ENCODE data around the gene LCN15. TPM values are rescaled to one million over a fixed set of nuclear protein-coding genes. Genes with fewer than 3 reads are reported as not detected.
A peak's percentile ranks its signal among the peaks of the same experiment; 100 is the strongest.

The LCN15 gene
- total and polyA plus RNA-seq, 2 of the 13 experiments (the other 11 are each of a cell fraction or from before 2014, with no cell fraction given), result 1.3 to 53.7 TPM

GRCh38 chr9:136722093-136722968, 42.0 kb downstream of the LCN15 start:
- no peak for DNase-seq (ENCODE audit: low spot score)
- in situ Hi-C loops (cut with HindIII; ENCODE audit: extremely low pct_ligation_motif_present, low pct_unique_long_range_greater_than_20kb) (no loop called here), intact Hi-C loops (cut with micrococcal nuclease; ENCODE audit: unreplicated experiment) (no loop called here)
- no peaks in the 10 kb centered on the region for H3K9me3 ChIP-seq (ENCODE audit: low read length)
- H3K4me3 ChIP-seq (replicated peaks in 1 of 3; ENCODE audit: insufficient read depth in 1 of 3, low read depth in 2 of 3, low read length in 3 of 3), result no peak overlapping the region
- peak; percentile 0; the same call in 1 of the 3 replicates for ATAC-seq
- FAIRE-seq, result no peak
- H3K9ac ChIP-seq (ENCODE audit: insufficient read depth, low read depth, low read length), result no peak overlapping the region
- peaks cover 31% of the 10 kb centered on the region for H3K4me1 ChIP-seq (ENCODE audit: insufficient read depth, low read length)
- peaks cover 47% of the 10 kb centered on the region for H4K20me1 ChIP-seq (ENCODE audit: insufficient read depth, low read length)
- H3K27me3 ChIP-seq (ENCODE audit: control insufficient read depth in 1 of 2, insufficient read depth in 2 of 2, low read length in 2 of 2), result no peaks in the 10 kb centered on the region; a peak in 1 of 5 replicates
- peaks cover 11 to 20% of the 10 kb centered on the region in 2 experiments; a peak in 4 of 5 replicates for H3K36me3 ChIP-seq (replicated peaks in 1 of 2; ENCODE audit: control insufficient read depth in 1 of 2, insufficient read depth in 2 of 2, low read length in 2 of 2)
- CTCF ChIA-PET (ENCODE audit: low intra/inter-chr PET ratio, low total read pairs), result no interaction called here
- H3K79me2 ChIP-seq (ENCODE audit: insufficient read depth, low read length), result peaks cover 17% of the 10 kb centered on the region
- H3K4me2 ChIP-seq (ENCODE audit: low read depth, low read length), result no peak overlapping the region
- H3K27ac ChIP-seq (ENCODE audit: extremely low read length, insufficient read depth, low read length), result no peak overlapping the region
- POLR2A ChIA-PET, result interaction anchor here (0.6 kb wide), 1 partner anchor 21 kb away, joined by 3 read pairs; the partner anchor contains the start of gene LCN10
- BruUV-seq (replicated peaks), result no TSS peak
- H2AFZ ChIP-seq (ENCODE audit: low read length), result no peak overlapping the region
- 95% methylated on average over 4 of the region's 31 CpGs for WGBS (ENCODE audit: low lambda C conversion rate)
- TF ChIP-seq ELF4 (CRISPR knock-in tag; IDR thresholded peaks at IDR 0.05; ENCODE audit: borderline replicate concordance) (no peak), CBX1 (IDR thresholded peaks at IDR 0.05; ENCODE audit: low read depth) (no peak), ZNF549 (CRISPR knock-in tag; IDR thresholded peaks at IDR 0.05) (no peak), EP300 (IDR thresholded peaks at IDR 0.05; ENCODE audit: low read depth in 2 of 2, low read length in 2 of 2) (no peak), EP300 (CRISPR knock-in tag; IDR thresholded peaks at IDR 0.05; ENCODE audit: borderline replicate concordance) (no peak), SETDB1 (CRISPR knock-in tag; IDR thresholded peaks at IDR 0.05; ENCODE audit: borderline replicate concordance) (no peak), AGO1 (IDR thresholded peaks at IDR 0.05; ENCODE audit: low read depth, low read length, poor library complexity, severe bottlenecking) (peak; percentile 70), ZSCAN9 (CRISPR knock-in tag; IDR thresholded peaks at IDR 0.05; ENCODE audit: borderline replicate concordance) (no peak), ZNF784 (CRISPR knock-in tag; IDR thresholded peaks at IDR 0.05; ENCODE audit: borderline replicate concordance) (no peak), HNRNPL (IDR thresholded peaks at IDR 0.05; ENCODE audit: low read depth, low read length) (peak; percentile 81), ARHGAP35 (CRISPR knock-in tag; IDR thresholded peaks at IDR 0.05; ENCODE audit: borderline replicate concordance) (no peak), AKAP8 (CRISPR knock-in tag; IDR thresholded peaks at IDR 0.05) (peak; percentile 10; the same call in 1 of the 2 replicates), ZNF660 (CRISPR knock-in tag; IDR thresholded peaks at IDR 0.05; ENCODE audit: borderline replicate concordance, low read depth) (no peak), NFRKB (IDR thresholded peaks at IDR 0.05) (no peak), SAFB2 (CRISPR knock-in tag; IDR thresholded peaks at IDR 0.05; ENCODE audit: borderline replicate concordance, low read depth) (no peak), TOPORS (CRISPR knock-in tag; IDR thresholded peaks at IDR 0.05) (no peak), ZNF281 (CRISPR knock-in tag; IDR thresholded peaks at IDR 0.05; ENCODE audit: borderline replicate concordance) (no peak), ZFP37 (CRISPR knock-in tag; IDR thresholded peaks at IDR 0.05; ENCODE audit: borderline replicate concordance) (no peak), ZNF256 (CRISPR knock-in tag; conservative IDR thresholded peaks at IDR 0.05) (no peak), ZFX (CRISPR knock-in tag; IDR thresholded peaks at IDR 0.05; ENCODE audit: low read depth) (no peak), ZNF782 (CRISPR knock-in tag; IDR thresholded peaks at IDR 0.05; ENCODE audit: borderline replicate concordance) (no peak), ZNF75D (CRISPR knock-in tag; IDR thresholded peaks at IDR 0.05; ENCODE audit: borderline replicate concordance) (no peak)
